BLaER1 (cell line): Measurements from ENCODE around the gene KRTAP22-2.

Experiments
- H3K27ac ChIP-seq: shearing (Covaris generic); formaldehyde crosslinking; 2 replicates; pipeline ENCODE4 v1.8.1; 2022
- H3K27me3 ChIP-seq: shearing (Covaris generic); formaldehyde crosslinking; 2 replicates; pipeline ENCODE4 v1.8.1; 2022
- H3K36me3 ChIP-seq: shearing (Covaris generic); formaldehyde crosslinking; 2 replicates; pipeline ENCODE4 v1.8.1; 2022
- H3K4me1 ChIP-seq: shearing (Covaris generic); formaldehyde crosslinking; 2 replicates; pipeline ENCODE4 v1.8.1; 2022
- H3K4me2 ChIP-seq: shearing (Covaris generic); formaldehyde crosslinking; 2 replicates; pipeline ENCODE4 v1.8.1; 2022
- H3K4me3 ChIP-seq: shearing (Covaris generic); formaldehyde crosslinking; 2 replicates; pipeline ENCODE4 v1.8.1; 2022
- H3K9ac ChIP-seq: shearing (Covaris generic); formaldehyde crosslinking; 2 replicates; pipeline ENCODE4 v1.8.1; 2022
- H3K9me3 ChIP-seq: shearing (Covaris generic); formaldehyde crosslinking; 2 replicates; pipeline ENCODE4 v1.8.1; 2022
- H4K20me1 ChIP-seq: shearing (Covaris generic); formaldehyde crosslinking; 2 replicates; pipeline ENCODE4 v1.8.1; 2022
- Cebpa-rat ChIP-seq: shearing (Covaris generic); IDR thresholded peaks from 2 replicates; pipeline ENCODE4 v1.8.1; 2022

The KRTAP22-2 gene

DNA sequence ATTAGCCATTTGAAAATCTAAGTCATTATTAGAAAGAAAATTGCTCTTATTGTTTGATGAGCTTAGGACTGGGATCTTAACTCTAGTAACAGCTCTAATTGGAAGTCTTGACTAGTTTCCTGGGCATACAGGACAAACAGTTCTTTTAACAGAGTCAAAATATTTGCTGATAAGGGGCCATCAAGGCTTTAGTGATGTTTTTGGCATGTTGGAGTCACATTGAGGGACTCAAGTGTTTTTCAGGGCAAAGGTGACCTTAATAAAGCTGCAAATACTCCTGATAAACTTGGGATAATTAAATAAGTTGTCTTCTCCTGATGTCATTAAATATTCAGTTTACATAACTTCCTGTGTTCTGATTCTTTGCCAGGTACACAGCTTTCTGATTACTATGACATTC, 22.6 kb downstream of the KRTAP22-2 start:
- no peaks in the 10 kb centered on the region for H3K27me3 ChIP-seq

DNA sequence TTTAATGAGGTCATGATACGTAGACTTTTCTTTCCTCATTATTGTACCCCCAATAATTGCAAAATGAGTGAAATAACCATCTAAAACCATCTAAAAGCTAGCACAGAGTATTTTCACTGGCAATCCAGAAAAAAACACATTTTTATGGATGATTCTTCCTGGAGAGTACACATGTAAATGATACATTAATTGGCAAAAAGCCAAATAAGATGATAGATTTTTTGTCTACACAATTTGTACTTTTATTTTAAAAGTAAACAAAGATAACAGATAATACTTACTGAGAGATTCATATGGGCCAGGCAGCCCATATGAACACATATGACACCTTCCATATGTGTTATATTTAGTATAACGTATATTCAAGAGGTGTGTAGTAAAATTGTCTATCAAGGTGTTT, 26.6 kb downstream of the KRTAP22-2 start:
- TF ChIP-seq Cebpa-rat = no peak

More for the DNA sequence above, 22.6 kb downstream of the KRTAP22-2 start:
- no peak overlapping the region for H3K9ac ChIP-seq
- no peak overlapping the region for H3K4me3 ChIP-seq
- no peaks in the 10 kb centered on the region for H3K9me3 ChIP-seq
- no peak overlapping the region for H3K27ac ChIP-seq
- H3K4me1 ChIP-seq = no peaks in the 10 kb centered on the region
- no peaks in the 10 kb centered on the region for H4K20me1 ChIP-seq
- TF ChIP-seq Cebpa-rat = no peak
- H3K36me3 ChIP-seq = no peaks in the 10 kb centered on the region
- H3K4me2 ChIP-seq = no peak overlapping the region

DNA sequence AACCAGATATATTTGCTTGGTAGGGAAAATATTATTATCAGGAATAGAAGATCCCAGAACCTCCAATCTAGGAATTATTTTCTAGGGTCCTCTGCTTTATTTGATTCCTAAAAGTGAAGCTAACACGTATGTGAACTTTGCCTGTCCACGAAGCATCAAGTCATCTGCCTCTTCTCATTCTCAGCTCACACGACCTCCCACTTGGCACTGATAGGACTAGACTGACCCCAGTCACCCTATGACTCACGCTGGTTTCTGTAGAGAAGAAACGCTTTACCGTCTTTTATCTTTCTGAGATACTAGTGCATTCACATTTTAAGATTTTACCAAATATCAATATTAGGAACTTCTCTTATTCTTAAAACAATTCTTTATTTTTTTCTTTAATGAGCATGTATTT, 27.1 kb downstream of the KRTAP22-2 start:
- H3K27me3 ChIP-seq = no peaks in the 10 kb centered on the region
- no peak for TF ChIP-seq Cebpa-rat

More for the DNA sequence above, 26.6 kb downstream of the KRTAP22-2 start:
- H3K9me3 ChIP-seq = no peaks in the 10 kb centered on the region
- no peaks in the 10 kb centered on the region for H3K4me1 ChIP-seq
- H3K36me3 ChIP-seq = no peaks in the 10 kb centered on the region
- no peaks in the 10 kb centered on the region for H3K27me3 ChIP-seq
- H3K27ac ChIP-seq = no peak overlapping the region
- H3K4me2 ChIP-seq = no peak overlapping the region
- no peak overlapping the region for H3K9ac ChIP-seq
- H4K20me1 ChIP-seq = no peaks in the 10 kb centered on the region
- no peak overlapping the region for H3K4me3 ChIP-seq

DNA sequence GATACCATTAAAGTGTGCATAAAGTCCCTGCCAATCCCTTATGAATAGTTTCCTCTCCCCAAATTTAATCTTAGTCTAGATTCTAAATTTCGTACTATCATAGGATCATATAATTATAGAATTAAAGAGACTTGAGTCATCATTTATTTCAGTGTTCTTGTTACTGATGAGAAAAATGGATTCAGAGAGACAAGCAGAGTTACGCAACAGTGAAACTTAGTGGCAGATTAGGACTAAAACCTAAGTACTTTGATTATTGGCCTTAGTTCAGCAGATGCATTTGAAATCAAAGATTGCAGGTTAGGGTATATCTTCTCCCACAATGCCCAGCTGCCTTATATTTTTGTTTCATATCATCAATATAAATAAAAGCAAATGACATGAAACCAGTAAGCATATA, 28.2 kb downstream of the KRTAP22-2 start:
- no peaks in the 10 kb centered on the region for H3K9me3 ChIP-seq
- no peak overlapping the region for H3K9ac ChIP-seq
- no peak for TF ChIP-seq Cebpa-rat

More for the DNA sequence above, 27.1 kb downstream of the KRTAP22-2 start:
- no peaks in the 10 kb centered on the region for H3K9me3 ChIP-seq
- H3K36me3 ChIP-seq = no peaks in the 10 kb centered on the region
- H4K20me1 ChIP-seq = no peaks in the 10 kb centered on the region
- no peak overlapping the region for H3K4me3 ChIP-seq
- no peaks in the 10 kb centered on the region for H3K4me1 ChIP-seq
- no peak overlapping the region for H3K27ac ChIP-seq
- H3K9ac ChIP-seq = no peak overlapping the region
- H3K4me2 ChIP-seq = no peak overlapping the region

DNA sequence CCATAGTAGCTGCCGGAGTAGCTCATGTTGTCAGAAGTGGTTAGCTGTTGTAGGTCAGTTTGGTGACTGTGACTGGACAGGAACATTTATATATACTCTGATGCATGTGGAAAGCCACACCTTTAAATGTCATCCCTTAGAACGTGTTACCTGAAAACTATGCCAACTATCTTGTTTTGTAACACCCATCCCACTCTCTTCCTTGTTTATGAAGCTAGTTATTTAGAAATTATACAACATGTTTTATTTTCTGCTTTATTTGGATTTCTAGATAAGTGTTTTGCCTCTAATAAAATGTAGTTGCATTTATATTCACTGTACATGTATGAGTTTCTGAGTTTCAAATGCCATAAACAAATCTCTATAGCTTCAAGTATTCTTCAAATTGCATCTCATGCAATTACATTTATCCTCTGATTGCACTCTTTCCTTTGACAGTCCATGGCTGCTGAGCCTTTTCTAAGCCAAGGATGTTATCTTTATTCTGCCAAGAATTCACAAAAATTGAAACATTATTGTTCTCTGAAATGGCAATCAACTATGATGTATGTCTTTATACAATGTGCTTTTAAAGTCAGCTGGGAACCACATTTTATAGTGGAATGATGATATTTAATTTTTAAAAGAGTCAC, 28.8 kb downstream of the KRTAP22-2 start, which contains the start of gene KRTAP19-7:
Gene KRTAP19-7 (minus strand): TSS at position 51 of the 632 bp plus-strand sequence. CDS start 25 bp downstream, at position 26.
- H3K9ac ChIP-seq = no peak within 1 kb of the TSS
- no peaks in the 10 kb centered on the region for H3K36me3 ChIP-seq
- no peak within 1 kb of the TSS for H3K4me2 ChIP-seq
- H4K20me1 ChIP-seq = no peaks in the 10 kb centered on the region
- H3K4me3 ChIP-seq = no peak within 1 kb of the TSS
- no peaks in the 10 kb centered on the region for H3K4me1 ChIP-seq
- H3K27ac ChIP-seq = no peak within 1 kb of the TSS
- no peak for TF ChIP-seq Cebpa-rat
- H3K9me3 ChIP-seq = no peaks in the 10 kb centered on the region
- H3K27me3 ChIP-seq = no peaks in the 10 kb centered on the region

More for the DNA sequence above, 28.2 kb downstream of the KRTAP22-2 start:
- Histone ChIP-seq H3K4me2 (no peak overlapping the region), H3K27me3 (no peaks in the 10 kb centered on the region), H3K27ac (no peak overlapping the region), H4K20me1 (no peaks in the 10 kb centered on the region), H3K36me3 (no peaks in the 10 kb centered on the region), H3K4me1 (no peaks in the 10 kb centered on the region), H3K4me3 (no peak overlapping the region)

DNA sequence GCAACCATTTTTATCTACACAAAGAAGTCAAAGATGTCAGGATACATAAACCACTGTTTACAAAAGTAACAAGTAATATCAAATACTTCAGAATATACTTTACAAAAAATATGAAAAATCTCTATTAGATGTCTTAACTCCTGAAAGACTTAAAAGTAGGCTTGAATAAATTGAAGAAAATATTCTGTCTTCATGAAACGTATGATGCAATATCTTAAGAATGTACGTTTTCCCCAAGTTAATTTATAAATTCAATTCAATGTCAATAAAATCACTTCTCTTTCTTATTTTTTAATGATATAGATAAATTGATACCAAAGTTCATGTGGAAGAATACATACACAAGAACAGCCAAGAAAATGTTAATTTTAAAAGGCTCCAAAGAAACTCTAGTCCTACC, 35.1 kb downstream of the KRTAP22-2 start:
- TF ChIP-seq Cebpa-rat = no peak
- no peaks in the 10 kb centered on the region for H3K36me3 ChIP-seq
- H4K20me1 ChIP-seq = no peaks in the 10 kb centered on the region
- H3K27ac ChIP-seq = no peak overlapping the region
- no peak overlapping the region for H3K9ac ChIP-seq
- H3K4me3 ChIP-seq = no peak overlapping the region
- no peaks in the 10 kb centered on the region for H3K4me1 ChIP-seq
- H3K4me2 ChIP-seq = no peak overlapping the region
- no peaks in the 10 kb centered on the region for H3K27me3 ChIP-seq
- no peaks in the 10 kb centered on the region for H3K9me3 ChIP-seq

DNA sequence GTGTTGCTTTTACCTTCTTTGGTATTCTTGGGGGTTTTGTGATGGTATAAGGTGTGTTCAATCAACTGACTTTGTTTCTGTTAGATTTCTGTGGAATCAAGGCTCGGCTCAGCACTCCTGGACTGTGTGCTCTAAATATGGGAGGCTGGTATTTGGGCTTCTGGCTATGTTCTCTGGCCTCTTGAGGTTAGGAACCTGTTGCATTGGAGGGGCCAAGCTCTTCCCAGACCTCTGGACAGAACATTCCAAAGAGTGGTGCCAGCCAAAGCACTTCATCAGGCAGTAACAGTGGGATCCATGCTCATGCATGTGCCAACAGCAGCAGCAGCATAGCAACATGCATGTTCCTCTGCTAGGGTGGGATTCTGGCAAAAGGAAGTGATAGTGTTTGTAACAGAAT, 37.4 kb downstream of the KRTAP22-2 start:
- H3K4me1 ChIP-seq = no peaks in the 10 kb centered on the region
- H3K27ac ChIP-seq = no peak overlapping the region
- H3K9ac ChIP-seq = no peak overlapping the region
- H3K4me2 ChIP-seq = no peak overlapping the region
- no peak for TF ChIP-seq Cebpa-rat
- H3K36me3 ChIP-seq = no peaks in the 10 kb centered on the region
- H3K4me3 ChIP-seq = no peak overlapping the region
- H3K27me3 ChIP-seq = no peaks in the 10 kb centered on the region
- H3K9me3 ChIP-seq = no peaks in the 10 kb centered on the region
- H4K20me1 ChIP-seq = no peaks in the 10 kb centered on the region

DNA sequence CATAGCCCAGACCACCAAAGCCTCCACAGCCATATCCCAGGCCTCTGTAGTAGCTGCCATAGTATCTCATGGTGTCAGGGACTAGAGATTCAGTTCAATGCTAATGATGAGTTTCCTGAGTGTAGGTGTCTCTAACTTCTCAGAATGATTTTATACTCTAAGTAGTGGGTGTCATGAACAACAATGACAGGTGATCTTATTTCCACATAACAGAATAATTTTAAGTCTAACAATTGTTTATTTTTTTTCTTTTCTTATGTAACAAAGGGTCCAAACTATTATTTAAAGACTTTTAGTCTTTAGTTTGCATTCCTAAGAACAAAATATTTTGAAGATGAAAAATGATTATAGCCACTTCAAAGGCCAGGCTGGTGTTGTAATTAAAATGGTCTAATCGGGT, 48.4 kb downstream of the KRTAP22-2 start, which contains the start of gene KRTAP19-6:
Gene KRTAP19-6 (minus strand): TSS at position 101 of the 400 bp plus-strand sequence. CDS start 31 bp downstream, at position 70.
- Histone ChIP-seq H3K4me1 (no peaks in the 10 kb centered on the region), H3K4me3 (no peak within 1 kb of the TSS), H3K9me3 (no peaks in the 10 kb centered on the region), H3K9ac (no peak within 1 kb of the TSS), H3K27ac (no peak within 1 kb of the TSS), H3K36me3 (no peaks in the 10 kb centered on the region), H3K4me2 (no peak within 1 kb of the TSS), H3K27me3 (no peaks in the 10 kb centered on the region), H4K20me1 (no peaks in the 10 kb centered on the region)
- TF ChIP-seq Cebpa-rat = no peak
